B cell (primary cell): ENCODE data around the gene ADRB2. TPM values are rescaled to one million over a fixed set of nuclear protein-coding genes. Genes with fewer than 3 reads are reported as not detected.

ENCODE experiments used
- ATAC-seq: fragments of 200-7000 bp; cut with Tn5 transposase; one replicate; pipeline ENCODE4 v1.10.0; 2021; ENCODE audit warnings: low read depth, mild to moderate bottlenecking, moderate number of reproducible peaks, moderate library complexity
- CTCF ChIA-PET: fragments of 350-600 bp; sonication (Branson Sonifier 250); formaldehyde crosslinking; loops from one replicate; lab custom pipeline; 2021; ENCODE audit warnings: antibody characterized with exemption, inconsistent platforms; lab: Charles Lee
- POLR2A ChIA-PET: fragments of 350-600 bp; sonication (Branson Sonifier 250); formaldehyde crosslinking; loops from one replicate; lab custom pipeline; 2021; ENCODE audit warnings: antibody characterized with exemption; lab: Charles Lee
- DNase-seq: peaks from one replicate; pipeline ENCODE4 v3.0.0; 2013
- H2AFZ ChIP-seq: 2 replicates; pipeline ENCODE4 v1.6.1; 2012; ENCODE audit warnings: mild to moderate bottlenecking, low read depth, low read length; ENCODE audit not compliant: insufficient read depth, poor library complexity, severe bottlenecking
- H3K27ac ChIP-seq, 2 donors: 1 replicate in 1 of 2; 2 replicates in 1 of 2; pipeline ENCODE4 v1.5.1; 2012 to 2013; ENCODE audit warnings: low read length in 2 of 2, mild to moderate bottlenecking in 2 of 2, moderate library complexity in 1 of 2
- H3K27me3 ChIP-seq, 4 experiments: fragments of 200-600 bp in 1 of 4; sonication (generic) in 1 of 4; replicated peaks in 1 of 4; 1 replicate in 2 of 4; 2 replicates in 2 of 4; pipeline versions ENCODE4 v1.6.1 to v1.7.0; 2013 to 2016; ENCODE audit warnings: low read length in 3 of 4, mild to moderate bottlenecking in 2 of 4, mixed read lengths in 1 of 4, moderate library complexity in 1 of 4; ENCODE audit not compliant: insufficient read depth in 4 of 4, control insufficient read depth in 3 of 4; ENCODE audit errors: control extremely low read depth in 1 of 4
- H3K36me3 ChIP-seq, 2 experiments: replicated peaks in 1 of 2; 1 replicate in 1 of 2; 2 replicates in 1 of 2; pipeline versions ENCODE4 v1.6.1 to v1.7.1; 2013; ENCODE audit warnings: low read length in 1 of 2; ENCODE audit not compliant: insufficient read depth in 2 of 2, control insufficient read depth in 1 of 2; ENCODE audit errors: control extremely low read depth in 1 of 2, extremely low read depth in 1 of 2
- H3K4me1 ChIP-seq, 2 donors: fragments of 200-600 bp in 1 of 2; sonication (generic) in 1 of 2; 1 replicate in 1 of 2; 2 replicates in 1 of 2; pipeline versions ENCODE4 v1.5.1 to v1.6.1; 2013 to 2017; ENCODE audit warnings: low read length in 2 of 2; ENCODE audit not compliant: control insufficient read depth in 2 of 2, insufficient read depth in 2 of 2
- H3K4me2 ChIP-seq: replicated peaks from 2 replicates; pipeline ENCODE3; 2012; ENCODE audit warnings: mild to moderate bottlenecking, low read depth, low read length; ENCODE audit not compliant: poor library complexity, severe bottlenecking
- H3K4me3 ChIP-seq, 5 experiments: fragments of 200-600 bp in 1 of 5; sonication (generic) in 1 of 5; 1 replicate in 3 of 5; 2 replicates in 2 of 5; pipeline versions ENCODE4 v1.5.1 to v1.7.0; 2011 to 2016; ENCODE audit warnings: low read length in 4 of 5, mild to moderate bottlenecking in 4 of 5, low read depth in 2 of 5, control low read depth in 1 of 5, moderate library complexity in 1 of 5; ENCODE audit not compliant: insufficient read depth in 1 of 5; ENCODE audit errors: control extremely low read depth in 1 of 5, extremely low read depth in 1 of 5
- H3K79me2 ChIP-seq: fragments of 200-600 bp; sonication (generic); one replicate; pipeline ENCODE4 v1.6.0; 2016; ENCODE audit warnings: low read length; ENCODE audit not compliant: control insufficient read depth, insufficient read depth
- H3K9ac ChIP-seq: fragments of 200-600 bp; sonication (generic); 2 replicates; pipeline ENCODE4 v1.6.1; 2017; ENCODE audit warnings: mild to moderate bottlenecking, low read length, moderate library complexity
- H3K9me3 ChIP-seq, 3 donors: one replicate each; pipeline versions ENCODE4 v1.6.1 to v1.7.1; 2013; ENCODE audit warnings: low read length in 2 of 3; ENCODE audit not compliant: control insufficient read depth in 2 of 3, insufficient read depth in 1 of 3; ENCODE audit errors: control extremely low read depth in 1 of 3
- H4K20me1 ChIP-seq: 2 replicates; pipeline ENCODE4 v1.6.0; 2012; ENCODE audit warnings: mild to moderate bottlenecking, low read length; ENCODE audit not compliant: insufficient read depth, control insufficient read depth, poor library complexity, severe bottlenecking
- H3K27ac Mint-ChIP-seq: one replicate; pipeline ENCODE4 v1.8.0; 2021; ENCODE audit warnings: mixed read lengths
- H3K27me3 Mint-ChIP-seq: one replicate; pipeline ENCODE4 v1.8.0; 2021; ENCODE audit warnings: mixed read lengths
- H3K4me1 Mint-ChIP-seq: one replicate; pipeline ENCODE4 v1.8.0; 2021; ENCODE audit warnings: mixed read lengths
- H3K4me3 Mint-ChIP-seq: one replicate; pipeline ENCODE4 v1.8.0; 2021; ENCODE audit warnings: mixed read lengths
- H3K9me3 Mint-ChIP-seq: one replicate; pipeline ENCODE4 v1.8.0; 2022; ENCODE audit warnings: mixed read lengths; ENCODE audit not compliant: insufficient read depth
- CTCF ChIP-seq: fragments of 200-600 bp; IDR thresholded peaks from one replicate; pipeline ENCODE4 v1.8.0; 2022; ENCODE audit warnings: antibody characterized with exemption, mild to moderate bottlenecking
- EZH2 ChIP-seq: IDR thresholded peaks from 2 replicates; pipeline ENCODE4 v1.6.1; 2012; ENCODE audit warnings: borderline replicate concordance, low read depth, mild to moderate bottlenecking, moderate library complexity, low read length; ENCODE audit not compliant: insufficient read depth, poor library complexity, severe bottlenecking
- WGBS: methylation state at CpG from one replicate; pipeline ENCODE4 v1.1.5; 2013; ENCODE audit warnings: missing lambda C conversion rate; ENCODE audit not compliant: insufficient coverage; 5-methylcytosine and 5-hydroxymethylcytosine counted together
- intact Hi-C: fragments of 100-400 bp; cut with micrococcal nuclease; formaldehyde crosslinking; loops from one replicate; pipeline ENCODE4 v1.10.0; 2022
- polyA plus RNA-seq: library from polyadenylated mRNA; depleted of rRNA; stranded (reverse); fragments of >200 nt; gene quantifications from 2 replicates; pipeline ENCODE4 v1.2.3, GENCODE V29; 2012
- total RNA-seq, 2 donors: library from RNA; stranded (reverse); fragments of 120-200 nt in 1 of 2; gene quantifications; 1 replicate in 1 of 2; 2 replicates in 1 of 2; pipeline versions ENCODE4 v1.2.3 to v1.2.4, GENCODE V29; 2013 to 2022

ADRB2 gene
- total and polyA plus RNA-seq, 2 donors (not counting 1 experiment from before 2014, with no cell fraction given), result 6.0 to 12.4 TPM

- peaks cover 16% of the 10 kb centered on the region for H3K4me1 Mint-ChIP-seq
- H3K4me3 ChIP-seq, result no peak overlapping the region
- TF ChIP-seq CTCF (no peak), EZH2 (no peak)
- no peaks in the 10 kb centered on the region for H3K27me3 Mint-ChIP-seq
- no peaks in the 10 kb centered on the region for H3K27me3 ChIP-seq
- no peak overlapping the region for H2AFZ ChIP-seq
- ATAC-seq (no peak), DNase-seq (no peak)
- no peak overlapping the region for H3K4me2 ChIP-seq
- WGBS, result 94% methylated on average over 3 of the region's 5 CpGs
- ChIA-PET CTCF (interaction anchor here (0.9 to 1.3 kb wide), 2 partner anchors 11 to 130 kb away, joined by 3 to 5 read pairs; no protein-coding TSS in a partner anchor), POLR2A (no interaction called here)
- no peak overlapping the region for H3K27ac Mint-ChIP-seq
- H3K9me3 Mint-ChIP-seq, result no peaks in the 10 kb centered on the region
- H3K79me2 ChIP-seq, result no peaks in the 10 kb centered on the region
- no peaks in the 10 kb centered on the region for H4K20me1 ChIP-seq
- H3K9ac ChIP-seq, result no peak overlapping the region
- no peak overlapping the region for H3K4me3 Mint-ChIP-seq
- peaks cover 0 to 3% (median 2%) of the 10 kb centered on the region in 3 donors for H3K9me3 ChIP-seq
- H3K4me1 ChIP-seq, result peaks cover 3 to 18% of the 10 kb centered on the region in 2 donors
- intact Hi-C loops, result no loop called here
- H3K36me3 ChIP-seq, result no peaks in the 10 kb centered on the region
- H3K27ac ChIP-seq, result no peak overlapping the region
Measured at GRCh38 chr5:148860599-148860998, 34.2 kb downstream of the ADRB2 start.

GRCh38 chr5:148861088-148861487 lies 34.7 kb downstream of the ADRB2 start:
- H3K9me3 Mint-ChIP-seq, result no peaks in the 10 kb centered on the region
- no peak overlapping the region for H3K27ac Mint-ChIP-seq

More at GRCh38 chr5:148861088-148861487, 34.7 kb downstream of the ADRB2 start:
- Histone ChIP-seq H3K4me3 (no peak overlapping the region), H3K79me2 (no peaks in the 10 kb centered on the region), H3K27ac (no peak overlapping the region), H3K4me1 (peaks cover 3 to 14% of the 10 kb centered on the region in 2 donors), H3K27me3 (no peaks in the 10 kb centered on the region), H3K4me2 (no peak overlapping the region), H3K9me3 (peaks cover 0 to 3% (median 2%) of the 10 kb centered on the region in 3 donors), H3K36me3 (no peaks in the 10 kb centered on the region), H2AFZ (no peak overlapping the region), H3K9ac (no peak overlapping the region), H4K20me1 (no peaks in the 10 kb centered on the region)
- POLR2A ChIA-PET, result no interaction called here
- peaks cover 16% of the 10 kb centered on the region for H3K4me1 Mint-ChIP-seq
- no peak for TF ChIP-seq EZH2
- TF ChIP-seq CTCF, result no peak
- no CpG with 5 or more reads among the region's 2 CpGs for WGBS
- CTCF ChIA-PET, result interaction anchor here (0.7 to 1.5 kb wide), 4 partner anchors 12 to 174 kb away, joined by 3 to 4 read pairs (median 3); no protein-coding TSS in a partner anchor
- no peaks in the 10 kb centered on the region for H3K27me3 Mint-ChIP-seq
- ATAC-seq, result no peak
- no peak for DNase-seq
- no peak overlapping the region for H3K4me3 Mint-ChIP-seq
- intact Hi-C loops, result no loop called here
